ENCODE data around the gene SYNPO2L. TPM values are rescaled to one million over a fixed set of nuclear protein-coding genes. Genes with fewer than 3 reads are reported as not detected.

SYNPO2L gene
- total and polyA plus RNA-seq, 9 of the 15 experiments (the other 6 are each of a cell fraction or from before 2014, with no cell fraction given) = 0.03 to 0.07 TPM; not detected in 7

DNA sequence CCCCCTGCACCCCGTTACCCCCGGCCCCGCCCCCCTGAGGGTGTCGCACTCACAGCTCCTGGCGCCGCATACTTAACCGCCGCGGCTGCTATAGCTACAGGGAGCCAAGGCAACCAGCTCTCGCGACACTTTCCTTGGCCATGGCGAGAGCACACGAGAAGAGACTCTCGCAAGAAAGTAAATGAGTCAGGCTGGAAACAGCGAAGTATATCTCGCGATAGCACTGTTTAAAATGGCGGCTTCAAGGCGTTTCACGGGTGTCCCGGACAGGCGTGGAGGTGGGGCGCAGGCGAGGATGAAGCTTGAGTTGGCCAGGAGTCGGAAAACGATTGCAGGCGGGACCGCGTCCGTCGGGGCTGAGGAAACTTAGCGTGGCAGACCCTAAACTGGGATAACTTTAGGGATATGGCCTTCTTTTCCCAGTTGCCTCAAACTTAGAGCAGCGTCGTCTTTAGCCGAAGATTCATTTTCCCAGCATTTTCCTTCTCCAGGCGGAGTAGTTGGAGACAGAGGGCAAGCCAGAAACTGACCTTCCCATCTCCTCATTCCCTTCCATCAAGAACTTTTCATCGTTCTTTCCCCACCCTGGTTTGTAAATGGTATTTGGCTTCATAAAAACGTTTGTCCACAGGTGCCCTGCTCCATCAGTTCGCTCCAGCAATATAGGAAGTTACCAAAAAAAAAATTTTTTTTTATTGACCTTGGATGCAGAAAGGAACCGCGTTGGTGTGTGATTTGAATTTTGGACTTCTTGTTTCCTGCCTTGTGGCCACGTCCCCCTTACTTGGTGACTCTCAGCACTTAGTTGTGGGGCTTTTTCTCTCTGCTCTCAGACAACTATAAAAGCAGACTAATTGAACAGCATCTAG is 29.7 kb downstream of the SYNPO2L start (continued):
- TF ChIP-seq TAF15 (IDR thresholded peaks at IDR 0.05; ENCODE audit: low read depth, low read length) (no peak), NRF1 (conservative IDR thresholded peaks at IDR 0.05 in 1 of 2, IDR thresholded peaks at IDR 0.05 in 1 of 2) (peak; percentile 64 to 70), ETV6 (IDR thresholded peaks at IDR 0.05; ENCODE audit: borderline replicate concordance in 1 of 2, low read depth in 2 of 2, low read length in 1 of 2) (no peak), ETV6 (CRISPR knock-in tag; IDR thresholded peaks at IDR 0.05; ENCODE audit: borderline replicate concordance) (no peak), HMGN3 (IDR thresholded peaks at IDR 0.05; ENCODE audit: borderline replicate concordance, extremely low read depth, insufficient read length, low read depth, low read length) (peak; percentile 50), CBFA2T3 (IDR thresholded peaks at IDR 0.05) (no peak), IFI16 (CRISPR knock-in tag; IDR thresholded peaks at IDR 0.05) (no peak), BRD9 (IDR thresholded peaks at IDR 0.05; ENCODE audit: low read depth, partially characterized antibody) (peak; percentile 84), SIRT6 (IDR thresholded peaks at IDR 0.05; ENCODE audit: low read depth, low read length) (no peak), KLF10 (CRISPR knock-in tag; IDR thresholded peaks at IDR 0.05) (no peak), PYGO2 (tag; IDR thresholded peaks at IDR 0.05) (0 out of 2 replicates have a peak, but pooled peaks have one; percentile 12), MCM2 (IDR thresholded peaks at IDR 0.05; ENCODE audit: low read depth) (no peak), ZNF134 (CRISPR knock-in tag; conservative IDR thresholded peaks at IDR 0.05) (no peak)
- TF ChIP-seq, protein P1, sequence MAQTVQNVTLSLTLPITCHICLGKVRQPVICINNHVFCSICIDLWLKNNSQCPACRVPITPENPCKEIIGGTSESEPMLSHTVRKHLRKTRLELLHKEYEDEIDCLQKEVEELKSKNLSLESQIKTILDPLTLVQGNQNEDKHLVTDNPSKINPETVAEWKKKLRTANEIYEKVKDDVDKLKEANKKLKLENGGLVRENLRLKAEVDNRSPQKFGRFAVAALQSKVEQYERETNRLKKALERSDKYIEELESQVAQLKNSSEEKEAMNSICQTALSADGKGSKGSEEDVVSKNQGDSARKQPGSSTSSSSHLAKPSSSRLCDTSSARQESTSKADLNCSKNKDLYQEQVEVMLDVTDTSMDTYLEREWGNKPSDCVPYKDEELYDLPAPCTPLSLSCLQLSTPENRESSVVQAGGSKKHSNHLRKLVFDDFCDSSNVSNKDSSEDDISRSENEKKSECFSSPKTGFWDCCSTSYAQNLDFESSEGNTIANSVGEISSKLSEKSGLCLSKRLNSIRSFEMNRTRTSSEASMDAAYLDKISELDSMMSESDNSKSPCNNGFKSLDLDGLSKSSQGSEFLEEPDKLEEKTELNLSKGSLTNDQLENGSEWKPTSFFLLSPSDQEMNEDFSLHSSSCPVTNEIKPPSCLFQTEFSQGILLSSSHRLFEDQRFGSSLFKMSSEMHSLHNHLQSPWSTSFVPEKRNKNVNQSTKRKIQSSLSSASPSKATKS (CRISPR knock-in tag; IDR thresholded peaks at IDR 0.05) = no peak
- TF ChIP-seq, protein P2, sequence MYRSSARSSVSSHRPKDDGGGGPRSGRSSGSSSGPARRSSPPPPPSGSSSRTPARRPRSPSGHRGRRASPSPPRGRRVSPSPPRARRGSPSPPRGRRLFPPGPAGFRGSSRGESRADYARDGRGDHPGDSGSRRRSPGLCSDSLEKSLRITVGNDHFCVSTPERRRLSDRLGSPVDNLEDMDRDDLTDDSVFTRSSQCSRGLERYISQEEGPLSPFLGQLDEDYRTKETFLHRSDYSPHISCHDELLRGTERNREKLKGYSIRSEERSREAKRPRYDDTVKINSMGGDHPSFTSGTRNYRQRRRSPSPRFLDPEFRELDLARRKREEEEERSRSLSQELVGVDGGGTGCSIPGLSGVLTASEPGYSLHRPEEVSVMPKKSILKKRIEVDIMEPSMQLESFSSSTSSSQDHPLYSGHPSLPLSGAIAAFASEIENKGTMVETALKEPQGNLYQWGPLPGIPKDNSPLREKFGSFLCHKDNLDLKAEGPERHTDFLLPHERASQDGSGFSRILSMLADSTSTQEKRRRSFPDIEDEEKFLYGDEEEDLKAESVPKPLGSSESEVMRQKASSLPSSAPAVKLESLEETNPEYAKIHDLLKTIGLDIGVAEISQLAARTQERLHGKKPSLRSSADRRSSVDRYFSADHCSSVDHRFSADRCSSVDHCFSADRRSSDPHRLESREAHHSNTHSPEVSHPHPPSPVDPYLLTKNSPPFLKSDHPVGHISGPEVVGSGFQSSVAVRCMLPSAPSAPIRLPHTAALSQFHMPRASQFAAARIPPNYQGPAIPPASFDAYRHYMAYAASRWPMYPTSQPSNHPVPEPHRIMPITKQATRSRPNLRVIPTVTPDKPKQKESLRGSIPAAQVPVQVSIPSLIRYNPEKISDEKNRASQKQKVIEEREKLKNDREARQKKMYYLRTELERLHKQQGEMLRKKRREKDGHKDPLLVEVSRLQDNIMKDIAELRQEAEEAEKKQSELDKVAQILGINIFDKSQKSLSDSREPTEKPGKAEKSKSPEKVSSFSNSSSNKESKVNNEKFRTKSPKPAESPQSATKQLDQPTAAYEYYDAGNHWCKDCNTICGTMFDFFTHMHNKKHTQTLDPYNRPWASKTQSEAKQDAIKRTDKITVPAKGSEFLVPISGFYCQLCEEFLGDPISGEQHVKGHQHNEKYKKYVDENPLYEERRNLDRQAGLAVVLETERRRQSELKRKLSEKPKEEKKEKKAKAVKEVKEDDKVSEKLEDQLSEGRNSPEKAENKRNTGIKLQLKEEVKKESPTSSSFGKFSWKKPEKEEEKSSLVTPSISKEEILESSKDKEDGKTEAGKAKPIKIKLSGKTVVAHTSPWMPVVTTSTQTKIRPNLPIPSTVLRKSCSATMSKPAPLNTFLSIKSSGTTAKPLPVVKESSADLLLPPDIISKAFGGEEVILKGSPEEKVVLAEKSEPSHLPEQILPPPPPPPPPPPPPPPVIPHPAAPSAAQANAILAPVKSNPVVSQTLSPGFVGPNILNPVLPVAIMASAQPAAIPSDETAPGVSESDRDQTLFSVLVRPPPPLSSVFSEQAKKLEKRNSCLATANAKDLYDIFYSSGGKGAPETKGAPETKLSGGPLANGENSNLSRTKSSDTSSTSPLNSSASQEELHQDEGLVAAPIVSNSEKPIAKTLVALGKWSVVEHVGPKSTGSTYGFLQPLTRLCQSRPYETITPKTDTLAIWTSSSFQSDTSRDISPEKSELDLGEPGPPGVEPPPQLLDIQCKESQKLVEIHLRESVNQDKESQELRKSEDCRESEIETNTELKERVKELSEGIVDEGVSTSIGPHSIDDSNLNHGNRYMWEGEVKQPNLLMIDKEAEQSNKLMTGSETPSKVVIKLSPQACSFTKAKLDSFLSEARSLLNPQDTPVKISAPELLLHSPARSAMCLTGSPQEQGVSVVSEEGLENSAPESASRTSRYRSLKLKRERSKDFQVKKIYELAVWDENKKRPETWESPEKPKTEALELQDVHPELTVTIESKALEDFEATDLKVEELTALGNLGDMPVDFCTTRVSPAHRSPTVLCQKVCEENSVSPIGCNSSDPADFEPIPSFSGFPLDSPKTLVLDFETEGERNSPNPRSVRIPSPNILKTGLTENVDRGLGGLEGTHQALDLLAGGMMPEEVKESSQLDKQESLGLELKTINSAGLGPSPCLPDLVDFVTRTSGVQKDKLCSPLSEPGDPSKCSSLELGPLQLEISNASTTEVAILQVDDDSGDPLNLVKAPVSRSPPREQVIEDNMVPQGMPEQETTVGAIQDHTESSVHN (IDR thresholded peaks at IDR 0.05; ENCODE audit: borderline replicate concordance in 1 of 2, low read depth in 1 of 2) = no peak
- TF ChIP-seq, protein P3, sequence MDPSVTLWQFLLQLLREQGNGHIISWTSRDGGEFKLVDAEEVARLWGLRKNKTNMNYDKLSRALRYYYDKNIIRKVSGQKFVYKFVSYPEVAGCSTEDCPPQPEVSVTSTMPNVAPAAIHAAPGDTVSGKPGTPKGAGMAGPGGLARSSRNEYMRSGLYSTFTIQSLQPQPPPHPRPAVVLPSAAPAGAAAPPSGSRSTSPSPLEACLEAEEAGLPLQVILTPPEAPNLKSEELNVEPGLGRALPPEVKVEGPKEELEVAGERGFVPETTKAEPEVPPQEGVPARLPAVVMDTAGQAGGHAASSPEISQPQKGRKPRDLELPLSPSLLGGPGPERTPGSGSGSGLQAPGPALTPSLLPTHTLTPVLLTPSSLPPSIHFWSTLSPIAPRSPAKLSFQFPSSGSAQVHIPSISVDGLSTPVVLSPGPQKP (CRISPR knock-in tag; IDR thresholded peaks at IDR 0.05) = no peak
